Stimulated activated CD4-positive, alpha-beta T cell treated with anti-CD3 and anti-CD28 coated beads, TNF-alpha, amount 100 ng/mL, for 4 hours (primary cell): ENCODE results near the gene HCN1.

Source experiments
- DNase-seq, 3 experiments: peaks; one replicate each; pipeline ENCODE4 v3.0.0-alpha.2; 2020; ENCODE audit warnings: low read depth in 3 of 3

Gene HCN1

GRCh38 chr5:45696206-45696836 is at the start of gene HCN1:
TSS of gene HCN1 (minus strand) at chr5:45696380.
- peak in 1 of 3 experiments; percentile 6 for DNase-seq

DNA sequence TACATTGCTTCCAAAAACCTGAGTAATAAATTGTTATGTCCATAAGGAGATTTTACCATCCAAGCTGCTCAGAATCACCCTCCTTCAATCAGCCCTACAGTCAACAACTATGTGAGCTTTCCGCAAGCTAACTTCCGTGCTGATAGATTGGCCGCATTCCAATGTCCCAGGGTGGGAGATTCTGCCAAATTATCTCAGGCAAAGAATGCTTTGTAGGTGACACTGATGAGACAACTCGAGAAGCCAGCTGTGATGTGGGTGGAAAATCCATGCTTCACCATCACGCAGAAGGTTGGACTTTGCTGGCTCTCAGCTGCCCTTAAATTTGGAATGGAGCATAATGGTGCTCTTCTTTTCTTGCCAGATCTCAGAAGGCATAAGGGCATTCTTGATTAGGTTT is 44.9 kb upstream of the HCN1 start:
- no peak for DNase-seq

DNA sequence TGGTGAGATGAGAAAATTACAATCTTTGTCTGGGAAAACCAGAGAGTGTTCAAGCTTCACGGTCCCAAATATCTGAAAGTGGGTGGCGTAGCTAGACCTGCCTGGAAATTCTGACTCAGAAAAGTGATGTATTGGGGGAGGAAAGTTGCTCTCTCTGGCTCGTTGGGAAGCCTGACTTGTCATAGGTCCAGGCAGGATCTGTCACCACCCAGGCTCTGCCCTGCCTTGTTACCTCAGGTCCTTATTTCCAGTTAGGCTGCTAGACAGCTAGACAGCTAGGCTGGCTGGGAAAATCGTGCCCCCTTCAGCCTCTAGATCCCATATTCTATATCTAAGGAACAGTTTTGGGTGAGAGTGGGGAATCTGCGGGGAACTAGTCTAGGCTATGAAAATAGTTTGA is 41.0 kb upstream of the HCN1 start:
- DNase-seq = no peak

DNA sequence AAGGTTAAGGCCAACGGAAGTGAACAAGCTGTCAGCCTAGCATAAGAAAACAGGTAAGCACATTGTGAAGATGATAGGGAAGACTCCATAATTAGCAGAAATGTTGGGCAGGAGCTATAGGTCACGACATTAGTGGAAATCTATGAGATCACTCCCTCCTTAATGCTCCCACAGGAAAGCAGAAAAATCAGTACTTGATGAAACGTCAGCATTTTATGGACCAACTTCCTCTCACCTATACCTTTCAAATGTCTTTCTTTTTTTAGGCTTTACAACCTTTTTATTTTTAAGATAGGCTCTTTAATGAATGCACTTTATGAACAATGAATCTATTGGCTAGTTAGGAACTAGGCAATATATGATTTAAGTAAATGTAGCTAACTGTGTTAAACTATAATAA is 29.4 kb upstream of the HCN1 start:
- no peak for DNase-seq

DNA sequence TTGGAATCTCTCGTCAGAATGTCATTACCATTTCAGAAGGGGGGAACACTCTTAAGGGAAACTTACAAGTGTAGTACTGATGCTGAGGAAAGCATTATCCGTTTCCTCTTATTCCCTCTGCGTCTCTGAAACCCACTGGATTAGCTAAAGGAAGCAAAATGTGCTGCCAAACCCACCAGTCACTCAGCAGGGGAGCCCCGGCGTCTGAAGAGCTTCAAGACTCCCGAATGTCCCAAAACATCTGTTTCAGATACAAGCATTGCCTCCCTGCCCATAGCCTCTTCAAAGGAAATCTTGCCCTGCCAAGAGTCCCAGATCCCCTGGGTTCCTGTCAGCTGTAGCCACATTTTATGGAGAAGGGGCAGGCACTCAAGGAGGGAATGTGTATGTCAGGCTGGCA is 1.0 kb upstream of the HCN1 start:
- no peak for DNase-seq

DNA sequence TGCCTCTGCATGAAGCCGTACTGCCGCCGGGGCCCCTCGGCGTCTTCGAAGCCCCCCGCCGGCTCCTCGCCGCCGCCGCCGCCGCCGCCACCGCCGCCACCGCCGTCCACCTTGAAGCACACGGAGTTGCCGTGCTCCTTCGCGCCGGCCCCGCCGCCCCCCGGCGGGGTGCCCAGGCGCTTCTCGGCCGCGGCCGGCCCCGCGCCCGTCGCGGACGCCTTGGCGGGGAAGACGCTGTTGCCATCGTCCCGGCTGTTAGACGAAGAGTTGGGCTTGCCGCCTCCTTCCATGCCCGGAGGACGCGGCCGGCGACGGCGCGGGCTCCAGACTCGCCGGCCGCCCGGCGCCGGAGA is 400 bp downstream of the HCN1 start:
- no peak for DNase-seq

DNA sequence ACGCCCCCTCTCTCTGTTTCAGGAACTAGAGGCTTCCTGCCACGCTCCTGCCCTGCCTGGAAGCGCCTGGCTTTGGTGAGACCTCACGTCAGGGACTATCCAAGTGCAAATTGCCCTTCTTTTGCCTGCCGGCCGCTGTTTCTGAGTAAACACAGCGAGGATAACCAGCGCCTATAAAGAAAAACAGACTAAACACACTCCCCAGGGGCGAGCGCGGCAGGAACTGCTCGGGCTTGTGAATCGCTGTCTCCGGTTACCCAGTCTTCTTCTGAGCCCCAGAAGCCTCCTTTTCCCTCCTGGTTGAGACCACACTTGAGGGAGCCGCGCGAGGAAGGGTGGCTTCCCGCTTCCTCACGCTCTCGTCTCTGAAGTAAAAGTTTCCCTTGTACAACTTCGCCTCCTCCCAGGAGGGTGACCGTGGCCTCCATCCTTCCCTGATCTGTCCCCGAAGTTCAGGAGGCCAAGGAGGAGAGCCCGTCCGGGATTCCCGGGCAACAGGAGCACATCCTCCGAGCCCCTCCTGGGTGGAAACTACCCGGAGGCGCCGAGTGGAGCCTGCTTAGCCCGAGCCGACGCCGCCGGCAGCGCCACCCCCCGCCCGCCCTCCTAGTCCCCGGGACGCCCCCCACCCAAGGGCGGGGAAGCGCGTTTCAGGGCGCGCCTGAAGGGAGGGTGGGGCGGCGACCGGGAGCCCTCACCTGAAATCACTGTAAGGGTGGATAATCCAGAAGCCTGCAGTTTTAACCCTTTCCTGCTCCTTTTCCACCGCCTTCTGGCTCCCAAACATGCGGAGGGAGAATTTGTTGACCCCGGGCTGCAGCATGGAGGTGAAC is 993 bp downstream of the HCN1 start:
- no peak for DNase-seq

GRCh38 chr5:45694255-45694814 is 1.8 kb downstream of the HCN1 start:
- no peak for DNase-seq

DNA sequence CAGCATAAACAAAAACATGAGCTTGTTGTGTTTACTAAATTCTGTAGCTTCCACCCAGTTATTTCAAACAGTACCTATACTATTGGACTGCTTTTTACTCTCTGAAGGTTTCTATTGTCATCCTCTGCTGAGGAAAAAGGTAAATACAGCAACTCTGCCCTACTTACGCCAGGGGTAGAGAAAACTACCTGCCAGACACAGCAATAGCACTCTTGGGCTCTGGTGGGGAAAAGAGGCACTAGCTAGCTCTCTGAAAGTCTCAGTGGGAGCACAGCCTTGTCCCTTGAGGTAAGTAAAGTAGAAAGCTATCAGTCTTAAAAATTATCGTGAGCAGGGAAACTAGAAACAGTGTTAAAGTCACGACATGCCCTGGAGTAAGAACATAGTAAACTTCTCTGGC is 3.7 kb downstream of the HCN1 start:
- DNase-seq = no peak

DNA sequence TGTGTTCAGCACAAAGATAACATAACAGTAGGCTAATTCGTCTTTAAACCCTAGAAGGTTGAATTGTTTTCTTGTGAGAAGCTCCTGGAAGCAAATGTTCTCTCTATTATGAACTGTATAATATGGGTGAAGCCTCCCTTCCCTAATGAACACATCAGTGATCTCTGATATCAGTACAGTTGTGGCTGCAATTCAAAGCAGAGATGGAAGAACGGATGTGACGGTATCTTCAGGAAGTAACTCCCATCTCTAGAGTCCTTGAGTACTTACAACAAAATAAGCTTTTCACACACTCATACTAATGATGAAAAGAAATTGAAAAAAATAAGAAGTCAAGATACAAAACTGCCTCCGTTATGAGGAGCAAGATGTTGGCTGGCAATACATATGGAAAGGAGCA is 4.5 kb downstream of the HCN1 start:
- no peak for DNase-seq

- no peak for DNase-seq
Observed at GRCh38 chr5:45687701-45688100, 8.5 kb downstream of the HCN1 start.

- no peak for DNase-seq
Observed at GRCh38 chr5:45686620-45687019, 9.6 kb downstream of the HCN1 start.

GRCh38 chr5:45684118-45684517 is 12.1 kb downstream of the HCN1 start:
- DNase-seq = no peak

- no peak for DNase-seq
Observed at GRCh38 chr5:45680950-45681349, 15.2 kb downstream of the HCN1 start.

GRCh38 chr5:45677524-45677923 is 18.7 kb downstream of the HCN1 start:
- DNase-seq = no peak

GRCh38 chr5:45672271-45672670 is 23.9 kb downstream of the HCN1 start:
- no peak for DNase-seq

- no peak for DNase-seq
Observed at GRCh38 chr5:45648744-45649143, 47.4 kb downstream of the HCN1 start.

GRCh38 chr5:45643056-45643455 is 53.1 kb downstream of the HCN1 start:
- DNase-seq = no peak

DNA sequence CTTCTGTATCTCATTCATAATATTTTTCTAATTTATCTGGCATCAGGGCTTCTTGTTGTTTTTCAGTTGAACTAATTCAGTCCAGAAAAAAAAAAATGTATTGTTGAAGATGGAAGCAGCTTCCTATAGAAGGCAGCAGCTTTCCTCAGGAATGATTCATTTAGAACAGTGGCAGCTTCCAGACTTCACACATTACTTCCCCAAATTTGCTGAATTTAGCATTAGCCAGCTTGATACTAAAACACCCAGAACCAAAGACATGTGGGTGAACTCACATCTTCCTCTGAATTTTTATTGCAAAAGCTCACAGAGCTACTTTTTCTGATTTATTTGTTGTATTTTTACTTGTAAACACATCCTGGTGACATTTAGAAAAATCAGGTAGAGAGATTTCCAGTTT is 53.8 kb downstream of the HCN1 start:
- DNase-seq = no peak

DNA sequence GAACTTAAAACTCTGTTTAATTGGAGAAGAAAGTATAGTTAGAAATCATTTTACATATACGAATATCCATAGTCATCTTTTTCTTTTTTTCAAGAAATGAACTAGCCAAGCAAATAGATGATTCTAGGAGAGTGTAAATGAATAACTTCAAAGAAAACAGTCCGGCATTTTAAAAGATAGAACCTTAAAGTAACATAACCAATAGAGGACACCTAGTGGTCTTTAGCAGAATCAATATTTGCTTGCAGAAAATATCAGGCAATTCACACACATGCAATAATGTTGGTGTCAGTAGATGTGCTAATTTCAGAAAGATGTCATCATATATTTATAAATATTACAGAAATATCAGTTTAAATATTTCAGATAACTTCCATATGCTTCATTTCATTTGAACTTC is 57.1 kb downstream of the HCN1 start:
- DNase-seq = no peak

- no peak for DNase-seq
Observed at GRCh38 chr5:45627076-45627656, 69.0 kb downstream of the HCN1 start.

GRCh38 chr5:45623832-45624231 is 72.3 kb downstream of the HCN1 start:
- DNase-seq = no peak

DNA sequence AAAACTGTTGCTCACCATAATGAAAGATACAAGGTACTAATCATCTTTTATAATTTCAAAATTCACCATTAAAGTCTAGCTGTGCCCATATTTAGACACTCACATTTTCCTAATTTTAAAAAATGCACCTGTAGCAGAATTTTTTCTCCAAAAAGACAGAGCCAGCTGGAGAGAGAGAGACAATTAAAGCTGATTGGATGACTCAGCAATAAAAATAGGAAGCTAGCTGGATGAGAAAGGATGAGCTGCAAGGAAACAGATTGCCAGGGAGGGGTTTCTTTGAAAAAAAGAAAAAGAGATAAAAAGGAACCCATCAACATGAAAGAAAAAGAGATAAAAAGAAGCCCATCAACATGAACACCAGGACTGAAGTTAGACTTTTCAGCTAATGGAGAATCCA is 73.8 kb downstream of the HCN1 start:
- DNase-seq = no peak
